ENCODE measurements around the gene COL13A1. TPM values are rescaled to one million over a fixed set of nuclear protein-coding genes. Genes with fewer than 3 reads are reported as not detected.

COL13A1 gene
- total and polyA plus RNA-seq, 2 of the 8 experiments (the other 6 are each of a cell fraction or from before 2014, with no cell fraction given), result 2.6 to 5.2 TPM

DNA sequence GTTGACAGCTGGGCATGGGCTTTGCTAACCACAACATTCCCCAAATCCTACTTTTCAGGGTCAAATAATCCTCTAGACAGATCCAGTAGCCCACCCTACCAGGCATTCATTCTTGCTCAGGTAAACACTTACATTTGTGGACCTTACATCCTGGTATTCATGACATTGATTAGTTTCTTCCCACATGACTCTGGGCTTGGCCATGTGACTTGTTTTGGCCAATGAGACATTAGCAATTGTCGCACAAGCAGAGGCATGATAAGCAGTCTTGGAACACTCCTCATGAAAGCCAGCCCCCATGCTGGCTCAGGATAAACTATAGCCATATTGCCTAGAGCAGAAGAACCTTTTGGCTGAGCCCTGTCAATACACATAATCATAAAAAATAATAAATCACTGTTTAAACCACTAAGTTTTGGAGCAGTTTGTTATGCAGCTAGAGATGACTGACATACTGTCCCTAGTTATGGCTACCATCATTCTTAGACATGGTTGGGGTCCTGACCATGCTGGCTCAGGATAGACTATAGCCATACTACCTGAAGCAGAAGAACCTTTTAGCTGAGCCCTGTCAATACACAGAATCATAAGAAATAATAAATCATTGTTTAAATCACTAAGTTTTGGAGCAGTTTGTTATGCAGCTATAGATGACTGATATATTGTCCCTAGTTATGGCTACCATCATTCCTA lies 6.3 kb upstream of the COL13A1 start (continued):
- TF ChIP-seq, protein P1, sequence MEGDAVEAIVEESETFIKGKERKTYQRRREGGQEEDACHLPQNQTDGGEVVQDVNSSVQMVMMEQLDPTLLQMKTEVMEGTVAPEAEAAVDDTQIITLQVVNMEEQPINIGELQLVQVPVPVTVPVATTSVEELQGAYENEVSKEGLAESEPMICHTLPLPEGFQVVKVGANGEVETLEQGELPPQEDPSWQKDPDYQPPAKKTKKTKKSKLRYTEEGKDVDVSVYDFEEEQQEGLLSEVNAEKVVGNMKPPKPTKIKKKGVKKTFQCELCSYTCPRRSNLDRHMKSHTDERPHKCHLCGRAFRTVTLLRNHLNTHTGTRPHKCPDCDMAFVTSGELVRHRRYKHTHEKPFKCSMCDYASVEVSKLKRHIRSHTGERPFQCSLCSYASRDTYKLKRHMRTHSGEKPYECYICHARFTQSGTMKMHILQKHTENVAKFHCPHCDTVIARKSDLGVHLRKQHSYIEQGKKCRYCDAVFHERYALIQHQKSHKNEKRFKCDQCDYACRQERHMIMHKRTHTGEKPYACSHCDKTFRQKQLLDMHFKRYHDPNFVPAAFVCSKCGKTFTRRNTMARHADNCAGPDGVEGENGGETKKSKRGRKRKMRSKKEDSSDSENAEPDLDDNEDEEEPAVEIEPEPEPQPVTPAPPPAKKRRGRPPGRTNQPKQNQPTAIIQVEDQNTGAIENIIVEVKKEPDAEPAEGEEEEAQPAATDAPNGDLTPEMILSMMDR (IDR thresholded peaks at IDR 0.05; ENCODE audit: control extremely low read depth in 1 of 3, insufficient read depth in 1 of 3, low read depth in 1 of 3, low read length in 3 of 3), result no peak
- TF ChIP-seq ASH2L (IDR thresholded peaks at IDR 0.05; ENCODE audit: low read length) (no peak), CHD1 (IDR thresholded peaks at IDR 0.05; ENCODE audit: low read depth, low read length) (no peak), KDM4A (IDR thresholded peaks at IDR 0.05; ENCODE audit: low read depth, low read length, severe bottlenecking) (no peak), RFX5 (IDR thresholded peaks at IDR 0.05; ENCODE audit: borderline replicate concordance, low read depth, low read length) (no peak)

Measured in H1 (cell line).